Dermis lymphatic vessel endothelial cell (primary cell): Measurements from ENCODE around the gene RELL1. TPM values are rescaled to one million over a fixed set of nuclear protein-coding genes. Genes with fewer than 3 reads are reported as not detected.

Source experiments
- total RNA-seq: library from RNA; depleted of rRNA; stranded (reverse); fragments of >200 nt; gene quantifications from 2 replicates; pipeline ENCODE4 v1.2.1, GENCODE V29; 2014

The RELL1 gene
- total RNA-seq, result 91.4 and 111 TPM in 2 replicates

DNA sequence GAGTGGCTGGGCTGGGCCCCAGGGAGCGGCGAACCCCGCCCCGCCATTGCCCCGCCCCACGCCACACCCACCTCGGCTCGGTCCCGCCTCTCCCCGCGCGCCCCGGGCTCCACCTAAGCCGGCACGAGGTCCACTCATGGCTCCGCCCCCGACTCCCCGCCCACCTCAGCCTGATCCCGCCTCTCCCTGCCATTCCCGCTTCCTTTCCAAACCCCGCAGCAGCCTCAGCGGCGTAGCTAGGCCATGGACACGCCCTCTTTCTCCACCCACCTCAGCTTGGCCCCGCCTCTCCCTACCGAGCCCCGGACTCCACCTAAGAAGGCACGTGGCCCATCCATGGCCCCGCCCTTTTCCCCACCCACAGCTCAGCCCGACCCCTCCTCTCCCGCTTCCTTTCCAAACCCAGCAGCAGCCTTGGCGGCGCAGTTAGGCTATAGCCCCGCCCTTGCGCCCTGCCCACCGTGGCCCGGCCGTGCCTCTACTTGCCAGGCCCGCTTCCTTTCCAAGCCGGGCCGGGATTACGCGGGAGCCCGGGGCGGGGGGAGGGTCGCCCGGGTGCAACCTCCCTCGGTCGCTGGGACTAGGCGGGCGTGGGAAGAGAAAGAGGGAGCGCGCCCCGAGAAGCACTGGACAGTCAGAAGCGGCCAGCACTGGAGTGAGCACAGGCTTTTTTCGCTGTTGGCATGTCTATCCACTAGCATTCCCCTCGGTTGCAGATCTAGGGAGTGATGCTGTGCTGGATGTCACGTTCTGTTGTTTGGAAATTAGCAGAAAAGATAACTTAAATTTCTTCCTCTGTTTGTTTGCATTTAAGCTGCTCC lies at the start of gene RELL1:
Gene RELL1 (minus strand): TSS at position 4 of the 821 bp plus-strand sequence. CDS start 89 bp downstream, outside the sequence.

Other genes with a start within 250 kb of the RELL1 start
- 30.3 and 33.1 TPM in 2 replicates for gene PGM2, start 140.3 kb upstream of the RELL1 start, total RNA-seq
- 103 TPM in 2 replicates for gene TBC1D1, start 204.7 kb upstream of the RELL1 start, total RNA-seq